DLD1 (cell line): ENCODE measurements around the gene AXL.
"Not testable (repeated sequence)": the region's sequence is repeated elsewhere in the genome, so short reads cannot be mapped to it uniquely, and the experiment has no call there.

Source experiments
- in situ Hi-C: cut with HindIII; loops from 2 replicates; pipeline ENCODE4 v1.10.0; 2017; ENCODE audit warnings: low sequenced_read_pairs

AXL gene

DNA sequence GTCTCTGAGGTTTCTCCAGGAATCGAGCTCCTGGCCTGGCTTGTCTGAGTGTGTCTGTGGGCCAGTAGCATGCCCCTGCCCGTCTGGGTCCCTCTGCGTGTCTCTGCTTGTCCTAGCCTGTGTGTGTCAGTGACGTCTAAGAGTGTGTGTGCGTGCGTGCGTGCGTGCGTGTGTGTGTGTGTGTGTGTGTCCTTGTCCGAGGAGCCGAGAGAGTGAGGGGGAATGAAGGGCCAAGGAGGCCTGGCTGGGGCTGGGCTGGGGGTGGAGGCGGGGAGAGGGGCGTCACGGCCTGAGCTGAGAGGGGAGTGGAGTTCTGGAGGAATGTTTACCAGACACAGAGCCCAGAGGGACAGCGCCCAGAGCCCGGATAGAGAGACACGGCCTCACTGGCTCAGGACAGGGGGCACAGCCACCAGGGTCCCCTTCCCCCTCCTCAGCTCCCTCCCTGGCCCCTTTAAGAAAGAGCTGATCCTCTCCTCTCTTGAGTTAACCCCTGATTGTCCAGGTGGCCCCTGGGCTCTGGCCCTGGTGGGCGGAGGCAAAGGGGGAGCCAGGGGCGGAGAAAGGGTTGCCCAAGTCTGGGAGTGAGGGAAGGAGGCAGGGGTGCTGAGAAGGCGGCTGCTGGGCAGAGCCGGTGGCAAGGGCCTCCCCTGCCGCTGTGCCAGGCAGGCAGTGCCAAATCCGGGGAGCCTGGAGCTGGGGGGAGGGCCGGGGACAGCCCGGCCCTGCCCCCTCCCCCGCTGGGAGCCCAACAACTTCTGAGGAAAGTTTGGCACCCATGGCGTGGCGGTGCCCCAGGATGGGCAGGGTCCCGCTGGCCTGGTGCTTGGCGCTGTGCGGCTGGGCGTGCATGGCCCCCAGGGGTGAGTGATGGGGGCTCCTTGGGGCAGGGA, at the start of gene AXL:
TSS of gene AXL (plus strand) at position 609 of the 893 bp plus-strand sequence. CDS start at position 779, 170 bp downstream.
- in situ Hi-C loops: no loop called here

DNA sequence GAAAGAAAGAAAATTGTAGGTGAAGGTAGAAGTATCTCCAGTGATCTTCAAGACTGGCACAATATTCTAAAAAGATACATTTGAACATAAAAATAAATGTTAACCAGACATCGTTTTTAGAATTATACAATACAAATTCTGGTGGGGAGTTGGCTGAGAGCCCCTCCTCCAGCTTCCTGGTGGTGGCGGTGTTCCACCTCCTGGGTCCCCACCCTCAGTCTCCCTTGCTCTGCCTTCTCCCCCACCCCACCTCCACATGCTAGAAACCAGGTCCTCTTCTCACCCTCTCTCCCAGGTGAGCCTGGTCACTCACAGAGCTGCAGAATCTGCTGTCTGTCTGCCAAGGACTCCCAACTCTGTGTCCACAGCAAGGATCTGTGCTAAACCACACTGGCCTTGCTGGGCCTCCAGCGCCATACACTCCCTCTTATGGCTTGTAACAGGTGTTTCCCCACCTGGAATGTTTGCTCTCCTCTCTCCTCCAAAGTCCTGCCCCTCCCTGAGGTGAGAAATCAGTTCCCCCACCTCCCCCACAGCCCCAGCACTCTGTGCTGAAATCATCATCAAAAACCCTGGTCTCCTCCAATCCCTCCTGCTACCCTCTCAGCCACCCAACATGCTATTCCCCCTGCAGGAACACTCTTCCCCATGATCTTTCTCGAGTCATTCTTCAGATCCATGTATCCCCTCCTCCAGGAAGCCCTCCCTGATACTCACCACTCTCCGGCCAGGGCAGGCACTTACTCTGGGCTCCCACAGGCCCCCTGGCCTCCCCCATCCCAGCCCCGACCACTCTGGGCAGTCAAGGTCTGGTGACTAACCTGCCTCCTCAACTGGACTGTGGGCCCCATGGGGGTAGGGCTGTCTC, 46.5 kb upstream of the AXL start:
- in situ Hi-C loops: no loop called here

DNA sequence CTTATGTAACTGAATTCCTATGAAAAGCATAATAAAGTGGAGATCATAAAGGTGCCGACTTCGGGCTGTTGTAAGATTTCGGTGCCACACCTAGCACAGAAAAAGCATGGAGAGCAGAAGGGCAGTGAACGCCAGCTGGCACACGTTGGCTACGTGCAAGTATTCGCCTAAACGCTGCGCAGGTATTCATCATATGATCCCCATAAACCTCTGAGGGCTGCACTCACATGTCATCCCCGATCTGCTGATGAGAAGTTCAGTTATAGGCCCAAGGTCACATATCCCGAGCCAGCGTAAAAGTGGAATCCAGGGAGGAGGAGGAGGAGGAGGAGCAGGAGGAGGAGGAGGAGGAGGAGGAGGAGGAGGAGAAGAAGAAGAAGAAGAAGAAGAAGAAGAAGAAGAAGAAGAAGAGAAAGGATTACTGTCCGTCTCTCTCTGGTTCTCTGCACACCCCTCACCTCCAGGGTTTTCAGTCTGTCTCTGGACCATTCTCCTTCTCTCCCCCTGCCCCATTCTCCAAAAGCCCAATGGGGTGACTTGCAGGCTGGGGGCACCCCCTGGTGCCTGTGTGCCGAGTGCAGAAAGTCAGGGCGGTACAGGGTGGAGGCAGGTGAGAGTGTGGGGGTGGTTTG, 44.6 kb upstream of the AXL start:
- in situ Hi-C loops: no loop called here

DNA sequence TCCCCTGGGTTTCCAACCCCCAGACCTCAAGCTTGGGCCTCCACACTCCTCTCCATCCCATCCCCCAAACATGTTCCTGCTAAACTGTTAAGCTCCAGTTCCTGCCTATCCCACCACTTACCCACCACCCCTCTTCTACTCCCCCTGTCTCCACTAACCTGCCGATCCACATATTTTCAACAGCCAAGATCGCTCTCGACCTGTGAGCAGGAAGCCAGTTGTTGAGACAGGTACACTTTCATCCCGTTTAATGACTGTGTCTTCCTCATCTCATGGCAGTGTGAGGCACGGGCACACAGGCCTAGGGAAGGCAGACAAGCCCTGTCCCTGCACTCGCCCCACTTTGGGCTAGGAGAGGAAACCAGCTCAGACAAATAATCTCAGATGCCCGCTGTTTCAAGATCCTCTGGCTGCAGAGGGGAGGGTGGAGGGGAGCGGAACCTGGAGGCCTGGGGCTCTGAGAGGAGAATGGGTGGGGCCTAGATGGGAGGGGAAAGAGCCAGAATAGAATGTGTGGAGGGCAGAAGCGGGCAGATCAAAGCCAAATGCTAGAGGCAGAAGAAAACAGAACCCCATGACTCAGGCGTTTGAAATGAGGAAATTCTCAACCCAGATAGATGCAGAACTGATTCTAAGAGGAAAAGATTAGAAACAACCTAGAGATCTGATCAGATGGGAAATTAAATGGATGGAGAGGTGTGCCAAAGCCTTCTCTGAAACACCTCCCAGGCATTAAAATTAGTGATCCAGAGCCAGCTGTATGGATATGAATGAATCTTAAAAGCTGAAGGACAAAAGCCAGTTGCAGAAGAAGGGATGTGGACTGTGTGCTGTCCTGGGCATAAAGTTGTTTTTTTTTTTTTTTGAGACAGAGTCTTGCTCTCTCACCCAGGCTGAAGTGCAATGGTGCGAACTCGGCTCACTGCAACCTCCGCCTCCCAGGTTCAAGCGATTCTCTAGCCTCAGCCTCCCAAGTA, 42.9 kb upstream of the AXL start:
- in situ Hi-C loops: no loop called here

GRCh38 chr19:41180173-41180572, 38.9 kb upstream of the AXL start:
- in situ Hi-C loops: not testable (repeated sequence)

DNA sequence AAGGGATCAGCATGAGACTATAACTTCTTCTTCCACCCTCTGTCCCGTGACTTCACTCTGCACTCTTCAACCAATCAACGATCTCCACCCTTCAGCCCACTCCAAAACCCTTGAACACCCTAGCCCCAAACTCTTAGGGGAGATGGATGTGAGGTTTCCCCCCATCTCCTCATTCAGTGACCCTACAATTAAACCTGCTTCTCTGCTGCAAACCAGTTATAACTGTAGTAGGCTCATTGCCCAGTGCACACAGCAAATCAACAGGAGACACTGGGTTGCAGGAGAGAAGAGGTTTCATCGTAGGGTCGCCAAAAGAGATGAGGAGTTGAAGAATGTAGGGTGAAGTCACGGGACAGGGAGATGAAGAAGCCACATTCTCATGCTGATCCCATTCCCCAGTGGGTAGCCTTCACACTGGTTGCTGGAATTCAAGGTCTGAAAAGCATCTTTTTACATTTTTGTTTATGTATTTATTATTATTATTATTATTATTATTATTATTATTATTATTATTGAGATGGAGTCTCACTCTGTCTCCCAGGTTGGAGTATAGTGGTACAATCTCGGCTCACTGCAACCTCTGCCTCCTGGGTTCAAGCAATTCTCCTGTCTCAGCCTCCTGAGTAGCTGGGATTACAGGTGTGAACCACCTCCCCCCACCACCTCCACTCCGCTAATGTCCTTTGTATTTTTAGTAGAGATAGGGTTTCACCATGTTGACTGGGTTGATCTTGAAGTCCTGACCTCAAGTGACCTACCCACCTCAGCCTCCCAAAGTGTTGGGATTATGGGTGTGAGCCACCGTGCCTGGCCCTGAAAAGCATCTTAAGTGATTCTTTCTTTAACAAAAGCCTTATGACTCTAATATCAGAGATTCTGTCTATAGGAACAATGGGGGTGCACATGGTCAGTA, 31.8 kb upstream of the AXL start:
- in situ Hi-C loops: no loop called here

- in situ Hi-C loops: no loop called here
Measured at GRCh38 chr19:41187884-41188279, 31.1 kb upstream of the AXL start.

GRCh38 chr19:41189425-41190065, 29.5 kb upstream of the AXL start:
- in situ Hi-C loops: no loop called here

DNA sequence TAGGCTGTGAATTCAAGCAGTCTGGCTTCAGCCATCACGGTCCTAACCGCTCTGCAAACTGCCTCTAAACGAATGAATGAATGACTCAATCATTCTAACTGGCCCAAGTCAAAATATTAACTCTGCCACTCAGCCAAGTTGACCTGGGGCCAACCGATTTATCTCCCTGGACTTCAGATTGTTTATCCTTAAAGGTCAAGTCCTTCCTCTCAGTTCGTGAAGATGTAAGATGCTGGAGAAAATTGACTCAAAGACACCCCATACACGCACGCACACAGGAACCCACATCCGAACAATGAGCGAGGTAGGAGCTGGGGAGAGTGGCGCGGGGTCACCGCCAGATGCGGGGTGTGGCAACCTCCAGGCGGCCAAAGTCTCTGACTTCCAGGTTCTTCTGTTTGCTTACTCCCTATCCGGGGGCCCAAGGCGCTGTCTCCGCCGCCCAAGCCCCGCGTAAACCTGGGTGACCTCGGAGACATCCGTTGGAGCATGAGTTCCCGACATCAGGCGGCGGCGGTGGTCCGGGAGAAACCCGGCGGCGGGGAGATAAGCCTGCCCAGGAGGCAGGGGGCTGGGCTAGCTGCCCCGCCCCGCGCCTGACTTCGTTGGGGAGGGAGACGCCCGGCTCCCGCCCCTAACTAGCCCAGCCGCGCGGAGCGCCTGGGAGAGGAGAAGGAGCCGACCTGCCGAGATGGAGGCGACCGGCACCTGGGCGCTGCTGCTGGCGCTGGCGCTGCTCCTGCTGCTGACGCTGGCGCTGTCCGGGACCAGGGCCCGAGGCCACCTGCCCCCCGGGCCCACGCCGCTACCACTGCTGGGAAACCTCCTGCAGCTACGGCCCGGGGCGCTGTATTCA, 26.2 kb upstream of the AXL start, which contains the start of gene CYP2S1:
TSS of gene CYP2S1 (plus strand) at position 646 of the 856 bp plus-strand sequence. CDS start at position 692, 46 bp downstream.
- in situ Hi-C loops: no loop called here

DNA sequence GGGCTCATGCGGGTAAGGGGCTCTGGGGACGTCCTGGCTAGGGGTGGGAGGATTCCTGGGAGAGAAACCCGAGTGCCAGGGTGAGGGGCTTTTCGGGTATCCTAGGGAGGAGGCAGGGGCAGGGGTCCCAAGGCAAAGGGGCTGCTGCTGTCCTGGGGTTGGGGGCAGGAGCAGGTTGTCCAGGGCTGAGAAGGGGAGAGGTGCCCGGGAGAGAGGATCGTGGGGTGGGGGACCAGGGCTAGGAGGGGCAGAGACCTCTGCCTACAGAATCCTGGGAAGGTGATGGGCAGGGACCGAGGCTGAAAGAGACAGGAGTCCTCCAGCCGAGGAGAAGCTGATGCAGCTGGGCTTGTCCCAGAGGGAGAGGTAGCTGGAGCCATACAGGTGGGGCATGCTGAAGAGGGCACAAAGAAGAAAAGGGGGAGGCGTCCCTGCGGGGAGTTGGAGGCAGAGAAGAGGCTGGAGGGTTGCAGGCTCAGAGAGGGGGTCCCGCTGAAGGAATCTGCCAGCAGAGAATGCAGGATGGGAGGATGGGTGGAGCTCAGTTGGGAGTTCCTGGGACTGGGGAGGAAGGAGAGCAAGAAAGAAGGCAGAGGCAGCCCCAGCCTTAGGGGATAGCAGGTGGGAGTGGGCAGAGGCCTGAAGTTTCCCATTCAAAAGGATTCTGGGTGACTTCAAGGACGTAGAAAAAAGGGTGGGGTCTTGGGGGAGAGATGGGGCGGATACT, 25.4 kb upstream of the AXL start:
- in situ Hi-C loops: no loop called here

GRCh38 chr19:41194157-41194552, 24.9 kb upstream of the AXL start:
- in situ Hi-C loops: no loop called here

DNA sequence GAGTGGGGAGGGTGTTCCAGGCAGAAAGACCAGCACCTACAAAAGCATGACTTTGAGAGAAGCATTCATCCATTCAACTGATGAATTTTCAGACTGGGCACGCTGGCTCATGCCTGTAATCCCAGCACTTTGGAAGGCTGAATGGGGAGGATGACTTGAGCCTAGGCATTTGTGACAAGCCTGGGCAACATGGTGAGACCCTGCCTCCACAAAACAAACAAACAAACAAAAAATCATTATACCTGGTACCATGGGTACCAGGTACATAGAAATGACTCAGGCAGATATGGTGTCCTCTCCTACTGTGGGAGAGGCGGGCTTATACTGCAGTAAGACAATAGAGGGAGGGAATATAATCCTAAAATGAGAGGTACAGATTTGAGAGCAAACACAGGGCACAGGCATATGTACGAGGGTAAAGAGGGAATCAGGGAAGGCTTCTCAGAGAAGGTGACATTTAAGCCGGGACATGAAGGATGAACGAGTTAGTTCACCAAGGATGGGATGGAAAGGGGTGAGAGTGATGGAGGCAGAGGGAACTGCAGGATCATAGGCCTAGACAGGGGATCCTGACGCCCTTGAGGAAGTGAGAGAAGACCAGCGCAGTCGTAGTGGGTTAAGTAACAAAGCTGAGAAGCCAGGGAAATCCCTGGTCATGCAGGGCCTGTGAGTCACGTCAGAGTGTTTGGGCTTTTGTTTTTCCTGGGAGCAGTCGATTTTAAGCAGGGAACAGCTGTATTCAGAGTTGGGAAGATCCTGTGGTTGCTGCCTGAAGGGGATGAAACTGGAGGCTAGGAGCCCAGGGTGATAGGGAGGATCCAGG, 23.1 kb upstream of the AXL start:
- in situ Hi-C loops: no loop called here

- in situ Hi-C loops: no loop called here
Measured at GRCh38 chr19:41198559-41198958, 20.5 kb upstream of the AXL start.

GRCh38 chr19:41203371-41203770, 15.7 kb upstream of the AXL start:
- in situ Hi-C loops: no loop called here

DNA sequence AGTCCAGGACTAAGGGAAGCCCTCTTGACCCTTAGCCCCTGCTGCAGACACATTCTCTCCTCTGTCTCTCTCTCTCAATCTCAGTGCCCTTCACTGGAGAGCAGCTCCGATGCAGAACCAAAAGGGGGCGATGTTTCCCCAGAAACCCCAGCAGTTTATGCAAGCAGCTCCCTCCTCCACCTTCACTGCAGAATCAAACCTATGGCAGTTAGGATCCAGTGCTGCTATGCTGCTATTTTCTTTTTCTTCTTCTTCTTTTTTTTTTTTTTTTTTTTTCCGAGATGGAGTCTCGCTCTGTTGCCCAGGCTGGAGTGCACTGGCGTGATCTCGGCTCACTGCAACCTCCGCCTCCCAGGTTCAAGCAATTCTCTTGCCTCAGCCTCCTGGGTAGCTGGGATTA, 14.7 kb upstream of the AXL start:
- in situ Hi-C loops: not testable (repeated sequence)

GRCh38 chr19:41205995-41206394, 13.0 kb upstream of the AXL start:
- in situ Hi-C loops: no loop called here
